Right kidney (tissue), 1 donor: ENCODE data around the gene ELP4.
"Not testable (repeated sequence)": the region's sequence is repeated elsewhere in the genome, so short reads cannot be mapped to it uniquely, and the experiment has no call there.

Experiments used
- DNase-seq: peaks from one replicate; pipeline ENCODE4 v3.0.0-alpha.2; 2016

The ELP4 gene

DNA sequence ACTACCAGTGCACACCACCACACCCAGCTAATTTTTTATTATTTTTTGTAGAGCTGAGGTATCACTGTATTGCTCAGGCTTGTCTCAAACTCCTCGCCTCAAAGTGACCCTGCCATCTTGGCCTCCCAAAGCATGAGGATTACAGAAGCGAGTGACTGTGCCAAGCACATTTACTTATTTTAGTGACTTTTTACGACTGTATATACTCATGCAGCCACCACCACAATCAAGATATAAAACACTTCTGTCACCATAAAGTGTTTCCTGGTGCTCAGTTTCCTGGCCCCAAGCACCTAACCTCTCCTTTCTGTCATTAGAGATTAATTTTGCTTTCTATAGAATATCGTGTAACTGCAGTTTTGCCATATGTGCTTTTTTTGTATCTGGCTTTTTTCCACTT lies 25.9 kb downstream of the ELP4 start:
- DNase-seq = no peak

DNA sequence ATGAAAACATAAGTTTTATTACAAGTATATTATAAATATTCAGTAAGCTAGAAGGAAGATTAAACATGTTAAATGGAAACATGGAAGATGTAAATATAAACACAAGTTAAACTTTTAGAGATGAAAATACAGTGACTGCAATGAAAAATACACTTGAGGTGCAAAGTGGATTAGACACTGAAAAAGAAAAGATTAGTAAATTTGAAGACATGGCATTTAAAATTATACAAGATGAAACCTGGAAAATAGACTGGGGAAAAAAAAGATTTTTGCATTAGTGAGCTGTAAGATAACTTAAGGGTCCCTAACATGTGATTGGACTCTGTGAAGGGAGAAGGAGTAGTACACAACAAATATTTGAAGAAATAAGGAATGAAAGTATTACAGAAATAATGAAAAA lies 33.3 kb downstream of the ELP4 start:
- DNase-seq = no peak

- DNase-seq = no peak
Measured at GRCh38 chr11:31555938-31556337, 46.4 kb downstream of the ELP4 start.

GRCh38 chr11:31558001-31558400 lies 48.4 kb downstream of the ELP4 start:
- DNase-seq = no peak

- no peak for DNase-seq
Measured at GRCh38 chr11:31560842-31561476, 51.4 kb downstream of the ELP4 start.

- DNase-seq = not testable (repeated sequence)
Measured at GRCh38 chr11:31564517-31564916, 55.0 kb downstream of the ELP4 start.

GRCh38 chr11:31574133-31574532 lies 64.6 kb downstream of the ELP4 start:
- DNase-seq = not testable (repeated sequence)

DNA sequence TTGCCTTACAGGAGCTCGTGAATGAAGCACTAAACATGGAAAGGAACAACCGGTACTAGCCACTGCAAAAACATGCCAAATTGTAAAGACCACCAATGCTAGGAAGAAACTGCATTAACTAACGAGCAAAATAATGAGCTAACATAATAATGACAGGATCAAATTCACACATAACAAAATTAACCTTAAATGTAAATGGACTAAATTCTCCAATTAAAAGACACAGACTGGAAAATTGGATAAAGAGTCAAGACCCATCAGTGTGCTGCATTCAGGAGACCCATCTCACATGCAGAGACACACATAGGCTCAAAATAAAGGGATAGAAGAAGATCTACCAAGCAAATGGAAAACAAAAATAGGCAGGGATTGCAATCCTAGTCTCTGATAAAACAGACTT lies 66.2 kb downstream of the ELP4 start:
- DNase-seq = not testable (repeated sequence)

GRCh38 chr11:31579412-31579811 lies 69.8 kb downstream of the ELP4 start:
- not testable (repeated sequence) for DNase-seq

DNA sequence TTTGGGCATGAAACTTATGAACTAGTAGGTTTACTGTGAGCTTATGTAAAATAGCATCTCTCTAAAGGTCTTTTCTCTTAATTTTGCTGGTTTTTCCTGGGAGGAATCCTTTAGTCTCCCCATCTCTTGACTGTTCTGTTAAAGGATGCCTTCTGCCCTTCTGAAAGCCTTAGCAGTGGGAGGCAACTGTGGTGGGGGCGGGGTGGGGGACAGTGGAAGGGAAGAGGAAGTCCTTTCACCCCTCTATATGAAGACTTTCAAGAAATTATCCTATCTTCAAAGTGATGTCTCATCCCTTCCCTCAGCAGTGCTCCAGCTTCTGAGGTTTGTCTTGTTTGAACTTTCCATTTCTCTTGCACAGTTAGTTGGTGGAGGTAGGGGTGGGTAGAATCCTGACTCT lies 73.1 kb downstream of the ELP4 start:
- DNase-seq = no peak

- no peak for DNase-seq
Measured at GRCh38 chr11:31598454-31598853, 88.9 kb downstream of the ELP4 start.

- DNase-seq = no peak
Measured at GRCh38 chr11:31601635-31602282, 92.2 kb downstream of the ELP4 start.

GRCh38 chr11:31606893-31607292 lies 97.3 kb downstream of the ELP4 start:
- DNase-seq = no peak

- DNase-seq = no peak
Measured at GRCh38 chr11:31607914-31608313, 98.3 kb downstream of the ELP4 start.

GRCh38 chr11:31608995-31609394 lies 99.4 kb downstream of the ELP4 start:
- DNase-seq = no peak

GRCh38 chr11:31610544-31610943 lies 101.0 kb downstream of the ELP4 start:
- DNase-seq = no peak

DNA sequence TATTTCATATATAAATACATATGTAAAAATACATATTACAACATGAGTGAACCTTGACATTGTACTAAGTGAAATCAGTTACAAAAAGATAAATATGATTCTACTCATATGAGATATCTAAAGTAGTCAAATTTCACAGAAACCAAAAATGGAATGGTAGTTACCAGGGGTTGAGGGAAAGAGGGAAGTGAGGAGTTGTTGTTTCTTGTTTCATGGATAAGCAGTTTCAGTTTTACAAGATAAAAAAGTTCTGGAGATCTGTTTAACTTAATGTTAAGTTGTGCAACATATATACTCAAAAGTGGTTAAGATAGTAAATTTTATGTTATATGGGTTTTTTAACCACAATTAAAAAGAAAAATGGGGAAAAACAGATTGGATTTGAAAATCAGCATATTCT lies 107.7 kb downstream of the ELP4 start:
- DNase-seq = no peak

- no peak for DNase-seq
Measured at GRCh38 chr11:31619980-31620379, 110.4 kb downstream of the ELP4 start.

- DNase-seq = no peak
Measured at GRCh38 chr11:31620434-31620833, 110.9 kb downstream of the ELP4 start.

- DNase-seq = no peak
Measured at GRCh38 chr11:31625868-31626267, 116.3 kb downstream of the ELP4 start.

DNA sequence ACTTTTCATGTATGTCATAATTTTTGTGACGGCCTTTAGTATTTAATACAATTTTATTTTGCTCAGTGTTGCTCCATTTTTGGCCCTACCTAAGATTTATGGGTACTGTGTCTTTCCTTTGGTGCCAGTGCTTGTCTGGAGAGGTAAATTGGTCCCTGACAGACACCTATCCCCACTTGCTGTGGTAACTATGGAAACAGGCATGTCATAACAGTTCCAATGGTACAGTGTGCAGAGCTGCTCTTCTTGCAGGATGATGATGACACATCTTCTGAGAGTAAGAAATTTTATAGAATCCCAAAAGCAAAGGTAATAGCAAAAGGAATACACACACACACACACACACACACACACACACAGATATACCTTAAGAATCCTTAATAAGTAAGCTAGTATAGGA lies 118.5 kb downstream of the ELP4 start:
- no peak for DNase-seq

DNA sequence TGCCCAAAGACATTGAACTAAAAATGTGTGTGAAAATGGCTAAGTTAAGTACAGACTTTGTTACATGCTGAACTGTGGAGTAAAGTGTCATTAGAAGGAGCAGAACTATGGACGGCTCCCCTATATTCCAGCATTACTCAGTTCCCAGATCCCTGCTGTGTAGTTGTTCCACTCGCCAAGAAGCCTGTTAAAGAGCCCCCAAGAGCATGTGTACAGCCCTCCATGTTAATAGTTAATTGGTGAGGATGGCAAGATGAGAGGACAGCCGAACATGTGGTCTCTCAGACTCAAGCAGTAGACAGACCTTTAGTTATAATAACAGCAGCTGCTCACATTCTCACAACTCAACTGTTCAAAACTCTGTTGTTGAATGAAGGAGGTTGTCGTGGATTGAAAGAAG lies 127.4 kb downstream of the ELP4 start:
- no peak for DNase-seq

- DNase-seq = no peak
Measured at GRCh38 chr11:31640611-31641010, 131.0 kb downstream of the ELP4 start.

DNA sequence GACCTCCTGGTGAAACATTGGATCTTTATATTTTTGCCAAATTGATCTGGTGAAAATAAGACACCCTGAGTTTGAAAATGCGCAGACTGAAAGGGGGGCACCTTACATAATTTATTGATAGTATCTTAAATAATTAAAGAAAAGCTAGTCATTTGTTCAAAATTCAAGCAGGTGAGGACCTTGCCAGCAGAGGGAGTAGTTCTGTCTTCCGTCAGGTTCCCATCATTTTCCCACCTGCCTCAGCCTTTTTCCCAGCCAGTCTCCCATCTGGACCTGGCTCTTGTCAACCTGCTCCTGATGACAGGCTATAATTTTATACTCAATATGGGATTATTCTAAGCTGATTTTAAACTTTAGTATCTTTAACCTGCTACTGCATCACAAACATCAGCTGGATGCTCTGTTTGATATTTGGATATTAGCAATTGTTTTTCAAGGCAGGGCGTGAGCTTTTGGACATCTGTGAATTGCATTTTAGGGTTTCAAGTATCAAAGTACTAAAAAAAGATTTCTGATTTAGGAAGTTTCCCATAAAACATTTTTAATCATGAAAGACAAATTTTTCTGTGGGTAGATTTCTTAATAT lies 132.0 kb downstream of the ELP4 start:
- no peak for DNase-seq
